MCF 10A (cell line): ENCODE measurements around the gene UBXN10. TPM values are rescaled to one million over a fixed set of nuclear protein-coding genes. Genes with fewer than 3 reads are reported as not detected.

Source experiments
- Bru-seq: library from RNA; stranded (reverse); fragments of 400-500 nt; gene quantifications from one replicate; lab custom pipeline; 2021; lab: Mats Ljungman, UMichigan
- BruChase-seq, 2 experiments: library from RNA; stranded (reverse); fragments of 400-500 nt; gene quantifications; one replicate each; lab custom pipeline; 2021; lab: Mats Ljungman, UMichigan
- BruUV-seq: library from RNA; stranded (reverse); fragments of 400-500 nt; replicated peaks from 2 replicates; lab custom pipeline; 2021; lab: Mats Ljungman, UMichigan
- CTCF ChIA-PET: fragments of 300-600 bp; sonication (Branson Sonifier 250); formaldehyde crosslinking; extraction: SDS; loops from one replicate; lab custom pipeline; 2021; ENCODE audit warnings: antibody characterized with exemption, inconsistent platforms; lab: Yijun Ruan, JAX
- POLR2A ChIA-PET: fragments of 300-600, 350-650 bp; sonication (Branson Sonifier 250); formaldehyde crosslinking; extraction: SDS; loops from one replicate; lab custom pipeline; 2020; ENCODE audit warnings: antibody characterized with exemption, inconsistent platforms; lab: Yijun Ruan, JAX
- DNase-seq: peaks from one replicate; pipeline ENCODE4 v3.0.0-alpha.2; 2018; ENCODE audit not compliant: unreplicated experiment
- H3K27ac Mint-ChIP-seq: one replicate; pipeline ENCODE4 v1.8.0; 2022; ENCODE audit warnings: mild to moderate bottlenecking, low read depth, mixed read lengths; ENCODE audit not compliant: unreplicated experiment
- H3K27me3 Mint-ChIP-seq: one replicate; pipeline ENCODE4 v1.8.0; 2022; ENCODE audit warnings: mixed read lengths; ENCODE audit not compliant: insufficient read depth, unreplicated experiment
- H3K36me3 Mint-ChIP-seq: one replicate; pipeline ENCODE4 v1.8.0; 2022; ENCODE audit warnings: mild to moderate bottlenecking, moderate library complexity, mixed read lengths; ENCODE audit not compliant: insufficient read depth, unreplicated experiment
- H3K4me1 Mint-ChIP-seq: one replicate; pipeline ENCODE4 v1.8.0; 2022; ENCODE audit warnings: mixed read lengths; ENCODE audit not compliant: insufficient read depth, unreplicated experiment
- H3K4me3 Mint-ChIP-seq: one replicate; pipeline ENCODE4 v1.8.0; 2022; ENCODE audit warnings: mild to moderate bottlenecking, moderate library complexity, mixed read lengths; ENCODE audit not compliant: unreplicated experiment
- H3K9me3 Mint-ChIP-seq: one replicate; pipeline ENCODE4 v1.8.0; 2022; ENCODE audit warnings: mixed read lengths; ENCODE audit not compliant: unreplicated experiment
- intact Hi-C: fragments of 100-400 bp; cut with micrococcal nuclease; formaldehyde crosslinking; loops from 2 replicates; pipeline ENCODE4 v1.14.1; 2022
- long read RNA-seq: library from polyadenylated mRNA; stranded (forward); transcript quantifications from one replicate; pipeline ENCODE4 v2.0.0, GENCODE V29; 2022
- total RNA-seq: library from RNA; stranded (reverse); gene quantifications from 2 replicates; pipeline ENCODE4 v1.2.3, GENCODE V29; 2022
- TF ChIP-seq, protein P1 (sequence below): fragments of 200-600 bp; IDR thresholded peaks from one replicate; pipeline ENCODE4 v1.8.0; 2022; ENCODE audit warnings: antibody characterized with exemption, mild to moderate bottlenecking; ENCODE audit not compliant: unreplicated experiment

UBXN10 gene, protein sequence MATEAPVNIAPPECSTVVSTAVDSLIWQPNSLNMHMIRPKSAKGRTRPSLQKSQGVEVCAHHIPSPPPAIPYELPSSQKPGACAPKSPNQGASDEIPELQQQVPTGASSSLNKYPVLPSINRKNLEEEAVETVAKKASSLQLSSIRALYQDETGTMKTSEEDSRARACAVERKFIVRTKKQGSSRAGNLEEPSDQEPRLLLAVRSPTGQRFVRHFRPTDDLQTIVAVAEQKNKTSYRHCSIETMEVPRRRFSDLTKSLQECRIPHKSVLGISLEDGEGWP
- total RNA-seq: not detected in 2 replicates
- Bru-seq, nascent RNA: not detected
- not detected for BruChase-seq, experiment 1, labeled RNA remaining after a 6-hour chase
- not detected for BruChase-seq, experiment 2, labeled RNA remaining after a 2-hour chase
- long read RNA-seq: 0 reads

GRCh38 chr1:20185834-20186782 is at the start of gene UBXN10, which contains the start of gene PLA2G2C:
UBXN10 (plus strand) TSS chr1:20186096; CDS start chr1:20190562, 4,466 bp downstream.
PLA2G2C (minus strand) TSS chr1:20186518; CDS start chr1:20177363, 9,155 bp downstream.
- intact Hi-C loops: no loop called here
- TF ChIP-seq, protein P1, sequence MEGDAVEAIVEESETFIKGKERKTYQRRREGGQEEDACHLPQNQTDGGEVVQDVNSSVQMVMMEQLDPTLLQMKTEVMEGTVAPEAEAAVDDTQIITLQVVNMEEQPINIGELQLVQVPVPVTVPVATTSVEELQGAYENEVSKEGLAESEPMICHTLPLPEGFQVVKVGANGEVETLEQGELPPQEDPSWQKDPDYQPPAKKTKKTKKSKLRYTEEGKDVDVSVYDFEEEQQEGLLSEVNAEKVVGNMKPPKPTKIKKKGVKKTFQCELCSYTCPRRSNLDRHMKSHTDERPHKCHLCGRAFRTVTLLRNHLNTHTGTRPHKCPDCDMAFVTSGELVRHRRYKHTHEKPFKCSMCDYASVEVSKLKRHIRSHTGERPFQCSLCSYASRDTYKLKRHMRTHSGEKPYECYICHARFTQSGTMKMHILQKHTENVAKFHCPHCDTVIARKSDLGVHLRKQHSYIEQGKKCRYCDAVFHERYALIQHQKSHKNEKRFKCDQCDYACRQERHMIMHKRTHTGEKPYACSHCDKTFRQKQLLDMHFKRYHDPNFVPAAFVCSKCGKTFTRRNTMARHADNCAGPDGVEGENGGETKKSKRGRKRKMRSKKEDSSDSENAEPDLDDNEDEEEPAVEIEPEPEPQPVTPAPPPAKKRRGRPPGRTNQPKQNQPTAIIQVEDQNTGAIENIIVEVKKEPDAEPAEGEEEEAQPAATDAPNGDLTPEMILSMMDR: no peak
- Mint-ChIP-seq H3K9me3 (no peaks in the 10 kb centered on the region), H3K27ac (no peak within 1 kb of the TSS), H3K4me3 (no peak within 1 kb of the TSS), H3K36me3 (no peaks in the 10 kb centered on the region), H3K4me1 (peaks cover 13% of the 10 kb centered on the region), H3K27me3 (peaks cover 23% of the 10 kb centered on the region)
- ChIA-PET POLR2A (no interaction called here), CTCF (interaction anchor here (0.7 kb wide), 1 partner anchor 24 kb away, joined by 4 read pairs; no protein-coding TSS in a partner anchor)
- DNase-seq: no peak
- no TSS peak for BruUV-seq

GRCh38 chr1:20136249-20136648 is 49.6 kb upstream of the UBXN10 start:
- no TSS peak for BruUV-seq
- CTCF ChIA-PET: no interaction called here
- POLR2A ChIA-PET: no interaction called here
- H3K27me3 Mint-ChIP-seq: no peaks in the 10 kb centered on the region
- intact Hi-C loops: no loop called here
- TF ChIP-seq, protein P1: no peak
- DNase-seq: no peak
- no peaks in the 10 kb centered on the region for H3K36me3 Mint-ChIP-seq
- H3K4me1 Mint-ChIP-seq: peaks cover 6% of the 10 kb centered on the region
- H3K9me3 Mint-ChIP-seq: peaks cover 7% of the 10 kb centered on the region
- no peak overlapping the region for H3K4me3 Mint-ChIP-seq
- no peak overlapping the region for H3K27ac Mint-ChIP-seq

- no TSS peak for BruUV-seq
- Mint-ChIP-seq H3K4me1 (peaks cover 6% of the 10 kb centered on the region), H3K36me3 (no peaks in the 10 kb centered on the region), H3K27me3 (no peaks in the 10 kb centered on the region), H3K9me3 (peaks cover 7% of the 10 kb centered on the region), H3K4me3 (no peak overlapping the region), H3K27ac (no peak overlapping the region)
- ChIA-PET POLR2A (no interaction called here), CTCF (no interaction called here)
- DNase-seq: no peak
- intact Hi-C loops: no loop called here
- TF ChIP-seq, protein P1: no peak
These were observed 48.8 kb upstream of the UBXN10 start for GRCh38 chr1:20137055-20137454.

GRCh38 chr1:20137604-20138003 is 48.3 kb upstream of the UBXN10 start:
- TF ChIP-seq, protein P1: no peak
- POLR2A ChIA-PET: no interaction called here
- no peak for DNase-seq
- Mint-ChIP-seq H3K4me3 (no peak overlapping the region), H3K4me1 (peaks cover 6% of the 10 kb centered on the region), H3K27me3 (no peaks in the 10 kb centered on the region), H3K36me3 (no peaks in the 10 kb centered on the region), H3K27ac (no peak overlapping the region), H3K9me3 (peaks cover 7% of the 10 kb centered on the region)
- no TSS peak for BruUV-seq
- CTCF ChIA-PET: interaction anchor here (0.9 kb wide), 1 partner anchor 36 kb away, joined by 4 read pairs; no protein-coding TSS in a partner anchor
- intact Hi-C loops: no loop called here
